Stomach (tissue), 4 donors: Measurements from ENCODE around the gene KLK13.

Experiments used
- CTCF ChIP-seq, 7 experiments: fragments of 450-650 bp in 4 of 7; fragments of 200-600 bp in 3 of 7; sonication (generic) in 3 of 7; IDR thresholded peaks; one replicate each; pipeline ENCODE4 v1.5.1; 2016 to 2019; ENCODE audit warnings: antibody characterized with exemption in 7 of 7, control low read depth in 2 of 7, mild to moderate bottlenecking in 1 of 7
- EP300 ChIP-seq: sonication (generic); formaldehyde crosslinking; IDR thresholded peaks from one replicate; pipeline ENCODE4 v1.6.1; 2017; ENCODE audit warnings: antibody characterized with exemption
- POLR2A ChIP-seq, 4 donors: fragments of 450-650 bp; IDR thresholded peaks; one replicate each; pipeline ENCODE4 v1.6.1; 2016; ENCODE audit warnings: antibody characterized with exemption in 4 of 4, control low read depth in 2 of 4, mild to moderate bottlenecking in 1 of 4, moderate library complexity in 1 of 4
- POLR2AphosphoS5 ChIP-seq, 3 donors: sonication (generic); formaldehyde crosslinking; IDR thresholded peaks; one replicate each; pipeline ENCODE4 v1.6.1; 2016; ENCODE audit warnings: antibody characterized with exemption in 3 of 3

DNA sequence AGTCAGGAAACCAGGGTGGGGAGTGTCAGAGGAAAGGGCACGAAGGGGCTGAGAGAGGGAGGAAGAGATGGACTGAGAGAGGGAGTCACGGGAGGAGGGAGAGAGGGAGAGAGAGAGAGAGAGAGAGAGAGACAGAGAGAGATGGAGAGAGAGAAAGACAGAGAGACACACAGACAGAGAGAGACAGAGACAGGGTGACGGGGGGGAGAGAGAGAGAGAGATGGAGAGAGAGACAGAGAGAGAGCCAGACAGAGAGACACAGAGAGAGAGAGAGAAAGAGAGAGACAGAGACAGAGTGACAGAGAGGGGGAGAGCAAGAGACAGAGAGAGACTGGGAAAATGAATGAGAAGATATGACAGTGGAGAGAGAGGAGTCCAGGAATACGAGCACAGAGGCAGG lies 18.3 kb upstream of the KLK13 start:
- TF ChIP-seq CTCF (IDR thresholded peaks at IDR 0.05): no peak
- TF ChIP-seq POLR2AphosphoS5 (IDR thresholded peaks at IDR 0.05): no peak
- no peak for TF ChIP-seq POLR2A (IDR thresholded peaks at IDR 0.05)
- TF ChIP-seq EP300: no peak
